Measurements from ENCODE around the gene FEZ2. TPM values are rescaled to one million over a fixed set of nuclear protein-coding genes. Genes with fewer than 3 reads are reported as not detected.

The FEZ2 gene
- total RNA-seq, 4 donors from 2014 or later: 38.6 to 77.0 (median 46.2) TPM

- ATAC-seq: no peak
- H3K9me3 ChIP-seq: no peaks in the 10 kb centered on the region
- TF ChIP-seq POLR2AphosphoS5 (IDR thresholded peaks at IDR 0.05) (no peak), POLR2A (IDR thresholded peaks at IDR 0.05) (no peak), EP300 (IDR thresholded peaks at IDR 0.05) (no peak), CTCF (IDR thresholded peaks at IDR 0.05) (no peak)
- H3K27ac ChIP-seq: no peak overlapping the region
- peaks cover 0 to 34% of the 10 kb centered on the region in 2 donors for H3K36me3 ChIP-seq
- H3K27me3 ChIP-seq: no peaks in the 10 kb centered on the region
- 72 to 86% methylated on average over 3 of the region's 3 CpGs for WGBS, 2 donors (ENCODE audit: low coverage in 1 of 2)
- peaks cover 0 to 25% (median 0%) of the 10 kb centered on the region in 3 donors for H3K4me1 ChIP-seq
- H3K4me3 ChIP-seq: no peak overlapping the region
Observed at GRCh38 chr2:36569267-36569856, 28.6 kb downstream of the FEZ2 start.

- H3K27ac ChIP-seq: no peak overlapping the region
- WGBS, 2 donors (ENCODE audit: low coverage in 1 of 2): 46 to 53% methylated on average over 5 to 6 of the region's 6 CpGs
- H3K4me1 ChIP-seq: peaks cover 0 to 25% (median 0%) of the 10 kb centered on the region in 3 donors
- no peaks in the 10 kb centered on the region for H3K9me3 ChIP-seq
- no peak overlapping the region for H3K4me3 ChIP-seq
- no peak for ATAC-seq
- TF ChIP-seq POLR2AphosphoS5 (IDR thresholded peaks at IDR 0.05) (no peak), EP300 (IDR thresholded peaks at IDR 0.05) (no peak), CTCF (IDR thresholded peaks at IDR 0.05) (no peak), POLR2A (IDR thresholded peaks at IDR 0.05) (no peak)
- peaks cover 0 to 28% of the 10 kb centered on the region in 2 donors for H3K36me3 ChIP-seq
- no peaks in the 10 kb centered on the region for H3K27me3 ChIP-seq
Observed at GRCh38 chr2:36568516-36569246, 29.3 kb downstream of the FEZ2 start.

- Histone ChIP-seq H3K36me3 (peaks cover 0 to 25% of the 10 kb centered on the region in 2 donors), H3K9me3 (no peaks in the 10 kb centered on the region), H3K4me1 (peaks cover 0 to 31% (median 3%) of the 10 kb centered on the region in 3 donors), H3K27me3 (no peaks in the 10 kb centered on the region), H3K27ac (no peak overlapping the region), H3K4me3 (no peak overlapping the region)
- ATAC-seq: no peak
- no peak for TF ChIP-seq POLR2AphosphoS5 (IDR thresholded peaks at IDR 0.05)
- no peak for TF ChIP-seq CTCF (IDR thresholded peaks at IDR 0.05)
- no peak for TF ChIP-seq EP300 (IDR thresholded peaks at IDR 0.05)
- TF ChIP-seq POLR2A (IDR thresholded peaks at IDR 0.05): no peak
- 94 to 96% methylated on average over 5 of the region's 6 CpGs for WGBS, 2 donors (ENCODE audit: low coverage in 1 of 2)
Observed at GRCh38 chr2:36567711-36568408, 30.1 kb downstream of the FEZ2 start.

GRCh38 chr2:36566887-36567286 lies 31.1 kb downstream of the FEZ2 start:
- peaks cover 0 to 22% of the 10 kb centered on the region in 2 donors for H3K36me3 ChIP-seq
- H3K27me3 ChIP-seq: no peaks in the 10 kb centered on the region
- peaks cover 0 to 27% (median 3%) of the 10 kb centered on the region in 3 donors for H3K4me1 ChIP-seq
- no peaks in the 10 kb centered on the region for H3K9me3 ChIP-seq
- WGBS, 2 donors (ENCODE audit: low coverage in 1 of 2): 91 to 100% methylated on average over 1 to 4 of the region's 4 CpGs
- TF ChIP-seq EP300 (IDR thresholded peaks at IDR 0.05) (no peak), CTCF (IDR thresholded peaks at IDR 0.05) (no peak), POLR2A (IDR thresholded peaks at IDR 0.05) (no peak), POLR2AphosphoS5 (IDR thresholded peaks at IDR 0.05) (no peak)
- H3K27ac ChIP-seq: no peak overlapping the region
- H3K4me3 ChIP-seq: no peak overlapping the region
- ATAC-seq: no peak
